HEK293 (cell line): ENCODE data around the gene C1orf52.

Source experiments
- YY1 ChIP-seq: fragments of 450-650 bp; formaldehyde crosslinking; IDR thresholded peaks from 2 replicates; pipeline ENCODE4 v1.5.1; 2018; ENCODE audit warnings: missing biosample characterization, missing genetic modification characterization
- ZBTB6 ChIP-seq: fragments of 450-650 bp; formaldehyde crosslinking; IDR thresholded peaks from 2 replicates; pipeline ENCODE4 v1.5.1; 2017; ENCODE audit warnings: missing biosample characterization, missing genetic modification characterization
- ZNF2 ChIP-seq: fragments of 450-650 bp; formaldehyde crosslinking; IDR thresholded peaks from 2 replicates; pipeline ENCODE4 v1.5.1; 2016; ENCODE audit warnings: missing biosample characterization, missing genetic modification characterization
- TF ChIP-seq, protein P1 (sequence below): fragments of 450-650 bp; formaldehyde crosslinking; IDR thresholded peaks from 2 replicates; pipeline ENCODE4 v1.5.1; 2016; ENCODE audit warnings: missing biosample characterization, missing genetic modification characterization

- TF ChIP-seq, protein P1, sequence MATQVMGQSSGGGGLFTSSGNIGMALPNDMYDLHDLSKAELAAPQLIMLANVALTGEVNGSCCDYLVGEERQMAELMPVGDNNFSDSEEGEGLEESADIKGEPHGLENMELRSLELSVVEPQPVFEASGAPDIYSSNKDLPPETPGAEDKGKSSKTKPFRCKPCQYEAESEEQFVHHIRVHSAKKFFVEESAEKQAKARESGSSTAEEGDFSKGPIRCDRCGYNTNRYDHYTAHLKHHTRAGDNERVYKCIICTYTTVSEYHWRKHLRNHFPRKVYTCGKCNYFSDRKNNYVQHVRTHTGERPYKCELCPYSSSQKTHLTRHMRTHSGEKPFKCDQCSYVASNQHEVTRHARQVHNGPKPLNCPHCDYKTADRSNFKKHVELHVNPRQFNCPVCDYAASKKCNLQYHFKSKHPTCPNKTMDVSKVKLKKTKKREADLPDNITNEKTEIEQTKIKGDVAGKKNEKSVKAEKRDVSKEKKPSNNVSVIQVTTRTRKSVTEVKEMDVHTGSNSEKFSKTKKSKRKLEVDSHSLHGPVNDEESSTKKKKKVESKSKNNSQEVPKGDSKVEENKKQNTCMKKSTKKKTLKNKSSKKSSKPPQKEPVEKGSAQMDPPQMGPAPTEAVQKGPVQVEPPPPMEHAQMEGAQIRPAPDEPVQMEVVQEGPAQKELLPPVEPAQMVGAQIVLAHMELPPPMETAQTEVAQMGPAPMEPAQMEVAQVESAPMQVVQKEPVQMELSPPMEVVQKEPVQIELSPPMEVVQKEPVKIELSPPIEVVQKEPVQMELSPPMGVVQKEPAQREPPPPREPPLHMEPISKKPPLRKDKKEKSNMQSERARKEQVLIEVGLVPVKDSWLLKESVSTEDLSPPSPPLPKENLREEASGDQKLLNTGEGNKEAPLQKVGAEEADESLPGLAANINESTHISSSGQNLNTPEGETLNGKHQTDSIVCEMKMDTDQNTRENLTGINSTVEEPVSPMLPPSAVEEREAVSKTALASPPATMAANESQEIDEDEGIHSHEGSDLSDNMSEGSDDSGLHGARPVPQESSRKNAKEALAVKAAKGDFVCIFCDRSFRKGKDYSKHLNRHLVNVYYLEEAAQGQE, result no peak
- no peak for TF ChIP-seq ZBTB6 (tag by site-specific recombination)
- TF ChIP-seq YY1 (tag by site-specific recombination), result no peak
- no peak for TF ChIP-seq ZNF2
These were observed 38.7 kb downstream of the C1orf52 start for GRCh38 chr1:85220756-85221201.
